ENCODE results near the gene CKAP2L. TPM values are rescaled to one million over a fixed set of nuclear protein-coding genes. Genes with fewer than 3 reads are reported as not detected.
A peak's percentile ranks its signal among the peaks of the same experiment; 100 is the strongest.

The CKAP2L gene
- total RNA-seq, 1 experiment from 2014 or later = 7.1 TPM

DNA sequence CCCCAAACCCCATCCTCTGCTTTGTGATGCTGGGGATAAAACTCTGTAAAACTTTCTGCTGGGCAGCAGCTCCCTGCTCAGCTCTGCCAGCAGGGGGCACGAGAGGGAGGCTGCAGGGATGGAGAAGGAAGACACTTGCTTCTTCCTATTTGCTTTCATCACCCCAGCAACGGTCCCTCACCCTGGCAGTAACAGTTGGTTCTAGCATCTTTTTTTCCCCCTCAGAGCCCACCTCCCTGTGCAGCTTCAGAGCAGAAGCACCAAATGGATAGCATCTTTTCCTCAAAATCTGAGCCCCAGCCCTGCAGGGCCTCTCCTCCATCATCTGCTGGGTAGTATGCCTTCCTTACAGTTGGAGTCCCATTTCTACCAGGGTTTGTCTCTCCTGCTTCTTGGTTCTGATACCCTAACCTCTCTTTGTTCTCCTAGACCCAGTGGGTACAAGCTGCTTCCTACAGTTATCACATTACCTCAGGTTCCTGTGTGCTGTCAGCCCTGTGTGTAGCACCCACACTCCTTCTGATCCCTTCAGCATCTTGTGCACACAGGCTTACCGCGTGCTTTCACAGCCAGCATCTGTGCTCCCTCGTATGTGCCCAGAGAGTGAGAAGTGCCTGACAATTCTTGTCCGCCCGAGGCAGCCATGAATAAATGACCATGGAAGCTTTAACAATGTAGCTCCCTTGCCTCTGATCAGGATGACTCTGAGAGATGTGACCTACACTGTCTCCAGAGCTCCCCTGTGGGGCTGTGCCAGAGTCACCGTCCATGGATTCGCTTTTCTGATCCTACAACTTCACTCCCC, 14.5 kb downstream of the CKAP2L start:
- in situ Hi-C loops (cut with HindIII; ENCODE audit: low pct_unique_long_range_greater_than_20kb, low sequenced_read_pairs) = loop anchor here (25.0 kb wide), 1 partner anchor 137 kb away; no protein-coding TSS in a partner anchor
- peak; percentile 72 for DNase-seq (ENCODE audit: low read depth, low spot score)

DNA sequence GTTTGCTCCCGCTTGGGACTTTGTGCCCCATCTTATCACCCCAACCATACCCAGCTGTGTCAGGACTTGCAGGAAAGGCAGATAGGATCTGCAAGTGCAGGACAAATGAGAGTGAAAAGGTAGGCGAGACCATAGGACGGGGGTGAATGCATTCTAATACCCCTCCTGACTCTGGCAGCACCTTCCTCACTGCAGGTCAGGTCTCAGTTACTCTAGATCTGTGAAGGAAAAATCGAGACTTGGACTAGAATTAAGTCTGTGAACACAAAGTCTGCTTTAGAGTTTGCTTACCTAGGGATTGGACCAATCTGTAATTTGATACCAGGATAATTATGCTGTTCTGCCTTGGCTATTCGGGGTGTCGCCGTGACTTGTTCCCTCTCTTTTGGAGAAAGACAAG, 23.9 kb downstream of the CKAP2L start:
- DNase-seq (ENCODE audit: low read depth, low spot score) = no peak
- in situ Hi-C loops (cut with HindIII; ENCODE audit: low pct_unique_long_range_greater_than_20kb, low sequenced_read_pairs) = no loop called here

DNA sequence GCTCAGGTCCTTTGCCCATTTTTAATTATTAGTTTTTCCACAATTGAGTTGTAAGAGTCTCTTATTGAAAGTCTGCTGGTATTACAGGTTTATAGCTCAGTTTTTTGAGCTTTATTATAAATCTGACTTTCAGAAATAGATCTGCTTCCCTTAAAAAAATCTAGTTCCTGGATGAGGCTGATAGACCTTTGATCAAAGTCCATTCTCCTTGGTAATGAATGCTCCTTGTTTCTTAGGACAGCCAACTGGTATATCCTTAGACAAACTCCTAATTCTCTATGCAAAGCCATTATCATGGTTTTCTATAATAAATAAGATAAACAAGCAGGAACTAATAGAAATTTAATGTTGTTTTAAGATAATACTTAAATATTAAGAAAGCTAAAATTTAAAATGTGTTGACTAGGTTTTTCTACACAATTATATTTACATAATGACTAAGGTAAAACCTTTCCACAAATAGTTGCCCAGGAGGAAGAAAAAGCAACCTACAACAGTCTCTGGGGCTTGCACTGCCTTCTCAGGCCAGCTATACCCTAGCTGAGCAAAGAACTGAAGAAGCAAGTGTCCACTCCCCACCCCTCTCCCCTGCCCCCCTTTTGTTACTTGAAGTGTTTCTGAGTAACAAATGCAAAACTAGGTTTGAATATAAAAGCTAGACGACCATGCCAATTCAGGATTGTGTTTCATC, 26.7 kb downstream of the CKAP2L start:
- no peak for DNase-seq (ENCODE audit: low read depth, low spot score)
- in situ Hi-C loops (cut with HindIII; ENCODE audit: low pct_unique_long_range_greater_than_20kb, low sequenced_read_pairs) = no loop called here

DNA sequence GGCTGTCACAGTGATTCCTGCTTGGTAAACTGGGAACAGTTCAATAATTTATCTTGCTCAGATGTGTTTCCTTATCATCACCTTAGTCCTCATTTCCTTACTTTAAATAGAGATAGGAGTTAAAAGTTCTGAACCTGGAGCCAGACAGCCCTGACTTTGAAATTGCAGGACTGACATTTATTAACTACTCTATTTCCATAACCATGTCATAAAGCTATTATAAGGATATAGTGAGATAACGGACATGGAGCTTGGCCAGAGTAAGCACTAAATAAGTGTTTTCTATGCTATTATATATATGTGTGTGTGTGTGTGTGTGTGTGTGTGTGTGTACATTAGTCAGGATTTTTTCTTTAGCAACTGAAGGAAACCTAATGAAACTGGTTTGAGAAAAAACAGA, 30.5 kb downstream of the CKAP2L start:
- DNase-seq (ENCODE audit: low read depth, low spot score) = no peak
- in situ Hi-C loops (cut with HindIII; ENCODE audit: low pct_unique_long_range_greater_than_20kb, low sequenced_read_pairs) = no loop called here

DNA sequence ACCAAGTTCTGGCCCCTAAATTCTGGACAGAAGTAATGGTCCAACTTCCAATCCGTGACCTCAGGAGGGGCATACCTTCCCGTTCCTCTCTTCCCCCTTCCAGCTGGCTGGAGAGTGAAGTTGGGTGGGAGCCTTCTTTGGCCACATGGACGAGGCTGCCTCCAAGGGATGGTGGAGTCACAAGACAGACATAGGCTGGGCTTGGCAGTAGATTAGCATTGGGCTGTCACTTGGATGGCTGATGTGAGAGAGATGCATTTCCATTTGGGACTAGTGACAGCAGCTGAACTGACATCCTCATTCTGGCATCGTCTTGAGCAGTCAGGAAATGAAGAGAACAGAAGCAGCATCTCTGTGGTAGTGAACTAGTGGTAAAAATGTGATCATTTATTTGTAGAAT, 31.0 kb downstream of the CKAP2L start:
- in situ Hi-C loops (cut with HindIII; ENCODE audit: low pct_unique_long_range_greater_than_20kb, low sequenced_read_pairs) = no loop called here
- DNase-seq (ENCODE audit: low read depth, low spot score) = no peak

DNA sequence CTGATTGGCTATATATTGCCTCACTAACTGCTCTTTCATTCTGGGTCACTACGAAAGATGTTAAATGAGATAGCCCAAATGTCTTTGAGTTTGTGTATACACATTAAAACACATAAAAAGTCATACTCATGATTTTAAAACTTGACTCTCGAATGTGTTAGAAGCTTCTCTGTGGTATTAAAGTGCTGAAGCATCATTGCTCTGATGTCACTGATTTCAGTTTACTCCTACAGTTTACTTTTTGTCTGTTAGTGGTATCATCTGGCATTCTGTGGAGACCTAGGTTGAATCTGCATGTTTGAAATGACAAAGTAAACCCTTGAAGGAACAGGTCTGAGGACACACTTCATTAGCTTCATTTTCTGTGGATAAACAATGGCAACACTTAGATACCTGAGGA, 32.9 kb downstream of the CKAP2L start:
- in situ Hi-C loops (cut with HindIII; ENCODE audit: low pct_unique_long_range_greater_than_20kb, low sequenced_read_pairs) = no loop called here

DNA sequence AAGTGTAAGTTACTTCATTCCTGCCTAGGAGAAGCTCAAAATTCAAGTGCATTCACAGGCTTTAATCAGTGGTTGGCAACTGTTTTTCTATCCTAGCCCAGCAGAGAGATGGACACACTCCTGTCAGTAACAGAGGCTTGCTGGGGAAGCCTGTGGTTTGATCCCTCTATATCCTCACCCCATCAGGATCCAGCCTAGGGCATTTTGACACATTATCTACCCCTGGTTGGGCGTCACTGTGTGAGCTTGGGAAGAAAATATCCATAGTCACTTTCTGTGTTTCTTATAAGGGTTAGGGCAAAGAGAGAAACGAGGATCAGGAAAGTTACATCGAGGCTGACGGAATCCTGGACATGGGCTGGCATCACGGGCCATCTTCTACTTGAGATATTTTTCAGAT, 33.6 kb downstream of the CKAP2L start:
- in situ Hi-C loops (cut with HindIII; ENCODE audit: low pct_unique_long_range_greater_than_20kb, low sequenced_read_pairs) = no loop called here
- DNase-seq (ENCODE audit: low read depth, low spot score) = no peak

More for the DNA sequence above, 32.9 kb downstream of the CKAP2L start:
- no peak for DNase-seq (ENCODE audit: low read depth, low spot score)

DNA sequence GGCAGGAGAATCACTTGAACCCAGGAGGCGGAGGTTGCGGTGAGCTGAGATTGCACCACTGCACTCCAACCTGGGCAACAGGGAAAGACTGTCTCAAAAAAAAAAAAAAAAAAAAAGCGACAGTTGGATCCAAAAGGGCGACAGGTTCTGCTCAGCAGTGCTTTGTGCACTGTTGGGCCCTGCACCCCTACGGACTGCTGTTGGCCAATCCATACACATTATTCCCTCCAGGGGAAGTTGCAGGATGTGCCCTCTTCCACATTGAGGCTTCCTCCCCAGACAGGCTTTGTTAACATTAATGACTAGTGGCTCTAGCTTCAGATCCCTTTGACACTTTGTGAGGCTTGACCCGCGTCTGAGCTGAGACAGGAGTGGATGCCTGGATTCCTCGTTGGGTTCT, 34.2 kb downstream of the CKAP2L start:
- in situ Hi-C loops (cut with HindIII; ENCODE audit: low pct_unique_long_range_greater_than_20kb, low sequenced_read_pairs) = no loop called here
- DNase-seq (ENCODE audit: low read depth, low spot score) = no peak

DNA sequence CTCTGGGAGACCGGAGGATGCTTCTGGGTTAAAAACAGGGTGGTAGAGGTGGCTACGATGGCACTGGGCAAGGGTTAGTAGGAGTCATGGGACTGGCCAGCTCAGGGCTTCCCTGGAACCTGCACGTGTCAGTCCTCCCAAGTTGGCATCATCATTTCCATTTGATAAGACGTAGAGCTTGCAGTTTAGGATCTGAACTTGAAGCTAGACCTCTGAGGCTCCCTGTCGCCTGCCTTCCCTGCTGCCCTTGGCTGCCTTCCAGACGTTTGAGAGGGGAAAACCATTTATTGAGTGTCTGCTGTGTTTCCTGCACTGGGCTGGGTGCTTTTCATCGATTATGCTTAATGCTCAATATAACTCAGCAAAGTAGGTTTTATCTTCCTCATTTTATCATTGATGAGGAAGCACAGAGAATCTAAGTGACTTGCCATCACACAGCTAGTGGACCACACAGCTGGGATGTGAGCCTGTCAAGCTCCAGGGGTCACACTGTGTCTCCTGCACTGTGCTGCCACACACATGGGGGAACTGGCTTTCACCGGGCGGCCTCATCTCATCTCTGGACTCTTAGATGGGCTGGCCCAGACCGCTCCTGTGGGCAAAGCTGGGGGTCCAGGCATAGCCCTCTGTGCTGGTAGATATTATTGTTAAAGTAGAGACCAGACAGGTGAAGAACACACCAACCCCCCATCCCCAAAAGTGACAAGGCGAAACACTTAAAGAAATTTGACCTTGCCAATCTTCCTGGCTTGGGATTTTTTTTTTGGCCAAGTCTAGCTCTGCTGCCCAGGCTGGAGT, 35.8 kb downstream of the CKAP2L start:
- no peak for DNase-seq (ENCODE audit: low read depth, low spot score)
- in situ Hi-C loops (cut with HindIII; ENCODE audit: low pct_unique_long_range_greater_than_20kb, low sequenced_read_pairs) = no loop called here

DNA sequence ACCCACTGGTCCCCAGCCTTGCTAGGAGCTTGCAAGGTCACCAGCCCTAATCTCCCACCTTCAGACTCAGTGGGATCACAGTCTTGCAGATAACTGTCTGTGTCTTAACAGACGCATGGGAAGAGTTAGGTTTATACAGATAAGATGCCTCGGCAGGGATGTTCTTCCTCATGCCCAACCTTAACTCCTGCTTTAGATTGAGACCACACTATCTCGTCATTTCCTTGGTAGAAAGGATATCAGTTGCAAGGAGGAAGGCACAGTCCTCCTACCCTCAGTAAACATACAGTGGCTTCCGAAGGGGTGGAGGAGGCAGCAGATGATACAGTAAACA, 36.4 kb downstream of the CKAP2L start:
- in situ Hi-C loops (cut with HindIII; ENCODE audit: low pct_unique_long_range_greater_than_20kb, low sequenced_read_pairs) = no loop called here
- DNase-seq (ENCODE audit: low read depth, low spot score) = no peak

DNA sequence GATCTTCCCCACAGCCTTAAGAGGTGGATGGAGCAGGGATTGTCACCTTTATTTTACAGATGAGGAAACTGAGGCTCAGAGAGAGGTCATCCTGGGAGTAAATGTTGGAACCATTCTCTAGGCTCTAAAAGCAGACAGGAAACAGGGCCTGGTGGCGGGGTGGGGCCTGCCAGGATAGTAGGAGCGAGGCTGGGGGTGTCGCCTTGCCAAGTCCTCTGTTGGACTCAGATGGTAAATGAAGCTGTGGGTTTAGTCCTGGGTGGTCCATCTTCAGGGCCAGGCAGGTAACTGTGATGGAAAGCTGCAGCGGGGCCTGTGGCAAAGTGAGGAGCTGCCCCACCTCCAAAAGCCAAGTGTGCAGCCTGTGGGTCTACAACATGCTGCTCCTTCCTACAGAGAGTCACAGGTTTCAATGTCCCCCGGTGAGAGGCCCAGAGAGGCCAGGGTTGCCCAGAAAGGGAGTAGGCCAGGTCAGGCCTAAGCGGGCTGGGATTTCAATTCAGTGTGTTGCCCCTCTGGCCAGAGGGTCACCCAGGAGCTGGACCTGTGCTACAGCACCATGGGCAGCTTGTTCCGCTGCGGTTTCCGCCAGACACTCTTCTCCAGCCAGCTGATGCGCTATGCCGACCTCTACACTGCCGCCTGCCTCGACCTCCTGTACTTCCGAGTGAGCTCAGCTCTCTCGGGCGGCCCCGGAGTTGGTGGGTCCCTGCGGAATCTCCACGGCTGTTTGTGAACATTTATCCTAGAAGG, 37.0 kb downstream of the CKAP2L start:
- DNase-seq (ENCODE audit: low read depth, low spot score) = no peak
- in situ Hi-C loops (cut with HindIII; ENCODE audit: low pct_unique_long_range_greater_than_20kb, low sequenced_read_pairs) = no loop called here

DNA sequence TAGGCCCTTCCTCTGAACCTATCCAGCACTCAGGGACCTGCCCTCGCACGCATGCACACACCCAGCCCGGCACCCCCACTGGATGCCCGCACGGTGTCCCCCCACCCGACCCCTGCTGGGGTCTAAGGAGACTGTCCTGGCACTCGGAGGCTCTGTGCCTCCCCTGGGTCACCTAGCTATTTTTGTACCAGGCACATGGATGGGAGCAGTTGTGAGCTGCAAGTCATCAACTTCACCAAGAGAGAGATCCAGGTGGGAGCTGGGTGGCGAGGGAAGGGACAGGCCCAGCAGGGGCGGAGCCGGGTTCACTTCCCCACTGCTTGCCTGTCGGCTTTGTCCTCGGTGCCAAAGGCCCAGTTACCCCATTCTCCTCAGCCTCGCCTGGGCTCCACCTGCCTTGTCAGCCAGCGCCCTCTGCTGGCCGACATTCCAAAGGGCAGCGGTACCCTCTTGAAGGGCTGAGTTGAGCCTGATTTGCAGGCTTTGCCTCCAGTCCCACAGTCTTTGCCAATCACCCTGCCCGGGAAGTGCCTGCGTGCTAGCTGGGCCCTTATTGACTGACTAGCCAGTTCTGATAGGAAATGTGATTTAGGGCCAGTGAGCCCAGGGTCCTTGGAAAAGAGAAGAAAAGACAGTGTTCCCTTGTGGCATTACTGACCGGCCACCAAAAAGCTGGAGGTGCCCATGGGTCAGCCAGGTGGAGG, 37.8 kb downstream of the CKAP2L start:
- peak; percentile 89 for DNase-seq (ENCODE audit: low read depth, low spot score)
- in situ Hi-C loops (cut with HindIII; ENCODE audit: low pct_unique_long_range_greater_than_20kb, low sequenced_read_pairs) = no loop called here

DNA sequence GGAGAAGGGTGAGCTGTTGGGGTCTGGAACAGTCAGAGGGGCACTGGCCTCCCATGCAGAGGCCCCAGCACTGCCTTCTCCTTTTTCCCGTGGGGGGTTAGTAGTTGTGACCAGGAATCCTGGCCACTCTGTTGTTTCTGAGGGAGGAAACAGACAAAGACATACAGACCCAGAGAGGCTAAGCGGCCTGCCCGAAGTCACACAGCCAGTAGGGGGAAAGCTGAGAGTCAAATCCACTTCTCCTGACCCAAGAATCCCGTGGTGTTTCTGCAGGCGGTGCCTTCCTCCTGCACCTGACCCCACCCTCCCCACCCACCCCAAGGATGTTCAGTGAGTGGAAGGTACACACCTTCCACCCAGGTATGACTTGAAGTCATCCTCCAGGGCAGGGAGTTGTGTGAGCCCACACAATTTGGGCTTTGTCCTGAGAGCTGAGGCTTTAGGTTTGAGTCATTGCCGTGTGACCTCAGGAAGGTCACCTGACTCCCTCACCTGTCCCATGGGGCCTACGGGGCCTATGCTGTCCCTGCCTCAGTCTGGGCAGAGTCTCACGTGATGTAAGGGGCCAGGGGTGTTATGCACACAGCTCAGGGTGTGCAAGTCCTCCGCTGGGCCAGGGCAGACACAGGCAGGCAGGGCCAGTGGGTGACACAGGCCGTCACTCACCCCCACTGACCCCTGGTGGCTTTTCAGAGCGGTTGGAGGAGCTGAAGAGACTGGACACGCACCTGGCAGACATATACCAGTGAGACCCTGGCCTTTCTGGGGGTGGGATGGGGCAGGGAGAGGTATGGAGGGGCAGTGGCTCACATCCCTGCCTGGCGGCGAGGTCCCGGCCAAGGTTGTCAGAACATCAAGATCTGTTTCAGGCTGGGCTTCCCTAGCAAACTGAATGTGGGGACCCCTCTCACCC, 38.6 kb downstream of the CKAP2L start:
- in situ Hi-C loops (cut with HindIII; ENCODE audit: low pct_unique_long_range_greater_than_20kb, low sequenced_read_pairs) = no loop called here
- peak; percentile 21 for DNase-seq (ENCODE audit: low read depth, low spot score)

DNA sequence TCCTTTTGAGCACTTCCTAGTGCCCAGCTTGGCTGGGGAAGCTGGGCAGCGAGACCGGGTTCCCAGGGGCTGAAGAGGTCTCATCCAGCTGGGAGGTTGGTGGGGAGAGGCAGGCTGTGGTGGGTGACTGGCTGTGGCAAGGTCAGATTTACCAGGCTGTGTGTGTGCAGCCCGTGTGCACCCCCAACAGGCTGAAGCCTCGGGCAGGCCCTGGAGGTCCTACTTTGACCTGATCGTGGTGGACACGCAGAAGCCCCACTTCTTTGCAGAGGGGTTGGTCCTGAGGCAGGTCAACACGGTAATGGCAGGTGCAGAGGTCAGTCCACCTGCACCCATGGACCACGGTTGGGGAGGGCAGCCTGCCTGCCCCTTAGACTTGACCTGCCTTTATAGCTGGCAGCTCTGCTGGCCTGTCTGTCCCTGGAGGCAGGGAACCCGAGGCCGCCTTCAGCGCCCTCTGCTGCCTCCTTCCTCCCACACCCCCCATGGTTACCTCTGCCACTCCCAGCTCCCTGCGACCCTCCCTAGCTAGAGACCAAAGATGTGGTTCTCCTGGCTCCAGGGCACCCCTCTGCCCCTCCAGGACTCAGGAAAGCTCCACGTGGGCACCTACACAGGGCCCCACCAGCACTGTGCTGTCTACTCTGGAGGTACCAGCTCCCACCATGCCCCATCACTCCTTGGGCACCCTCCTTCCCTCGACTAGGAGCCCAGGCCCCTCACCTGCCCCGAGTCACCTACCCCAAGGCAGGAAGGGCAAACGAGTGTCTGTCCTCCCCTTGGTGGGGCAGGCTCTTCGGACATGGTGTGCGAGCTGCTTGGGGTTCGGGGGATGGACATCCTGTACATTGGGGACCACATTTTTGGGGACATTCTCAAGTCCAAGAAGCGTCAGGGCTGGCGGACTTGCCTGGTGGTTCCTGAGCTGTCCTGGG, 39.6 kb downstream of the CKAP2L start:
- in situ Hi-C loops (cut with HindIII; ENCODE audit: low pct_unique_long_range_greater_than_20kb, low sequenced_read_pairs) = no loop called here
- peak; percentile 39 for DNase-seq (ENCODE audit: low read depth, low spot score)

DNA sequence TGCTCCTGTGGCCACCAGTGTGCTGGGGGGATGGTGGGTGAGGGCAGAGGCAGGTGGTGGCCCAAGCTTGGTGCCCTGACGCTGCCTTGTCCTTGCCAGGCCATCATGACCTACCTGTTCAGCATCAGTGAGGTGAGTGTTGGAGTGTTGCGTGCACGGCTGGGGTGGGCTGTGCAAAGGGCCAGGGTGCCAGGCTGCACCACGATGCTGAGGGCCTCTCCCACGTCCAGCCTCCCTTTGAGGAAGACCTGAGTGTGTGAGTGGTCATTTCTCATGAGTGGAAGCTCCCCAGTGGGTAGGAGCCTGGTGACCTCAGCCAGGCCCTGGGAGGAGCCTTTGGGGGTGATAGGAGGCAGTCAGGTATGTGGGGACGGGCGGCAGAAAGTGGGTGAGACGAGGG, 40.4 kb downstream of the CKAP2L start:
- no peak for DNase-seq (ENCODE audit: low read depth, low spot score)
- in situ Hi-C loops (cut with HindIII; ENCODE audit: low pct_unique_long_range_greater_than_20kb, low sequenced_read_pairs) = no loop called here

Data from SK-MEL-5 (cell line).